Measurements from ENCODE around the gene AK8.

DNA sequence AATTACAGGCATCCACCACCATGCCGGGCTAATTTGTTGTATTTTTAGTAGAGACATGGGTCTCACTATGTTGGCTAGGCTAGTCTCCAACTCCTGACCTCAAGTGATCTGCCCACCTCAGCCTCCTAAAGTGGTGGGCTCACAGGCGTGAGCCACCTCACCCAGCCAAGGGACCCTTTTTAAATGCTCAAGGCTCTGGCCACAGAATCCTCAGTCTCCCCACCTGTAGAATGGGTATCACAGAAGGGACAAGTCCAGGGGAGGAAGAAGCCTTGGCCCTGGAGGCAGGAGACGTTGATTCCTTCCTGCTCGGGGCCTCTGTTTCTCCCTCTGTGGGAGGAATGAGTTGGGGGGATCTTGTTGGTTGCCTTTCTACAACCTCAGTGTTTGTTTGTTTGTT is 162.1 kb downstream of the AK8 start:
- TF ChIP-seq, protein P1, sequence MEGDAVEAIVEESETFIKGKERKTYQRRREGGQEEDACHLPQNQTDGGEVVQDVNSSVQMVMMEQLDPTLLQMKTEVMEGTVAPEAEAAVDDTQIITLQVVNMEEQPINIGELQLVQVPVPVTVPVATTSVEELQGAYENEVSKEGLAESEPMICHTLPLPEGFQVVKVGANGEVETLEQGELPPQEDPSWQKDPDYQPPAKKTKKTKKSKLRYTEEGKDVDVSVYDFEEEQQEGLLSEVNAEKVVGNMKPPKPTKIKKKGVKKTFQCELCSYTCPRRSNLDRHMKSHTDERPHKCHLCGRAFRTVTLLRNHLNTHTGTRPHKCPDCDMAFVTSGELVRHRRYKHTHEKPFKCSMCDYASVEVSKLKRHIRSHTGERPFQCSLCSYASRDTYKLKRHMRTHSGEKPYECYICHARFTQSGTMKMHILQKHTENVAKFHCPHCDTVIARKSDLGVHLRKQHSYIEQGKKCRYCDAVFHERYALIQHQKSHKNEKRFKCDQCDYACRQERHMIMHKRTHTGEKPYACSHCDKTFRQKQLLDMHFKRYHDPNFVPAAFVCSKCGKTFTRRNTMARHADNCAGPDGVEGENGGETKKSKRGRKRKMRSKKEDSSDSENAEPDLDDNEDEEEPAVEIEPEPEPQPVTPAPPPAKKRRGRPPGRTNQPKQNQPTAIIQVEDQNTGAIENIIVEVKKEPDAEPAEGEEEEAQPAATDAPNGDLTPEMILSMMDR (IDR thresholded peaks at IDR 0.05) = no peak
- no peak for TF ChIP-seq POLR2AphosphoS5 (IDR thresholded peaks at IDR 0.05; ENCODE audit: insufficient read depth in 1 of 2, low read depth in 1 of 2)

Measured in vagina (tissue), 2 donors.